Measurements from ENCODE around the gene CHD2. TPM values are rescaled to one million over a fixed set of nuclear protein-coding genes. Genes with fewer than 3 reads are reported as not detected.

CHD2 gene
- total RNA-seq, 1 donor from 2014 or later: 63.8 TPM

GRCh38 chr15:93066224-93066681 is 166.1 kb downstream of the CHD2 start:
- no peak for DNase-seq (ENCODE audit: low read depth, low spot score)

DNA sequence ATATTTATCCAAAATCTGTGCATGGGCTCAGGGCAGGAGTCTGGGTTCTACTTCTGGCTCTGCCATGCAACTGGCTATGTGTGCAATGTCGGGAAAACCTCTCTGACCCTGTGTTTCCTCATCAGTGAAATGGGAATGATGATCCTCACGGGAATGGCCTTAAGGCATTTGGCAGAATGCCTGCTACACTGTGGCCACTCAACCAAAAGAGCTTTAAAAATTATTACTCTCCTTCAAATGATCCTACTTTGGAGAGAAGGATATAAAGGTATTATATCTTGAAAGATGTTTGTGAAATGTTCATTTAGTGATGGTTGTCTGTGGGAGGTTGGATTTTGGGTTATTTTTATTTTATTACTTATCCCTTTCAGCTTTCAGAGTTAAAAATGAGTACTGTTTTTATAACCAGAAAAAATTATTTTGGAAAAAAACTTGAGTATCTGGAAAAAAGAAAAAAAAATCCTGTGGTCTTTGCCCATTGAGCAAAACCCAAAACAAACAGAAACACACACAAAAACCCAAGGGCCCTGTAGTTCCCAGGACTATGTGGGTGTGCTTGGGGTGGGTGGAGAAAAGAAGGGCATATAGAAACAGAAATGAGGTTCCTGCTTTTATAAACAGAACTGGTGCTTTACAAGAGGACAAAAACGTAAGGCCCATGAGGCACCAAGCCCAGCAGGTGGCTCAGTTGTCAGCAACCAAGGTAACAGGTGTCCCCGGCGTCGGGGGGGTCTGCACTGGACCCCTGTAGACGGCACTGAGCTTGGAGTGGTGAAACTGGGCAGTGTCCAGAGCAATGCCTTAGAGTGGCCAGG is 166.9 kb downstream of the CHD2 start:
- no peak for DNase-seq (ENCODE audit: low read depth, low spot score)

DNA sequence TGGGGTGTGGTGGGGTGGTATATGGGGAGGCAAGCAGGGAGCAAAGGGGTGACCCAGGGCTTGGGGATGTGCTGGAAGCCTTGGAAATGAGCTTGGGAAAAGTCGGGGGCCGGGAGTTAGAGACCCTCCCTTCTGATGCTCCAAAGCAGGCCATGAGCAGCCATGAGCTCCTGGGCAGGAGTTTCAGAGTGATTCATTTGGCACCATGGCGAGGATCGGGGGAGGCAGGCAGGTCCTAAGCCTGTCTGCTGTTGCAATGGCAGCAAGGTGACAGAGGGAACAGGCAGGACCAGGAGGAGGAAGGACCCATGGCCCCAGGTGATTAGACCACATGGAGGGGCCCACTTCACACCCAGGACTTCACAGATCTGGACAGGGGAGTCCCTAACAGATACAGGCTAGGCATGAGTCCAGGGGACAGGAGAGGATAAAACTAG is 167.5 kb downstream of the CHD2 start:
- DNase-seq (ENCODE audit: low read depth, low spot score): no peak

DNA sequence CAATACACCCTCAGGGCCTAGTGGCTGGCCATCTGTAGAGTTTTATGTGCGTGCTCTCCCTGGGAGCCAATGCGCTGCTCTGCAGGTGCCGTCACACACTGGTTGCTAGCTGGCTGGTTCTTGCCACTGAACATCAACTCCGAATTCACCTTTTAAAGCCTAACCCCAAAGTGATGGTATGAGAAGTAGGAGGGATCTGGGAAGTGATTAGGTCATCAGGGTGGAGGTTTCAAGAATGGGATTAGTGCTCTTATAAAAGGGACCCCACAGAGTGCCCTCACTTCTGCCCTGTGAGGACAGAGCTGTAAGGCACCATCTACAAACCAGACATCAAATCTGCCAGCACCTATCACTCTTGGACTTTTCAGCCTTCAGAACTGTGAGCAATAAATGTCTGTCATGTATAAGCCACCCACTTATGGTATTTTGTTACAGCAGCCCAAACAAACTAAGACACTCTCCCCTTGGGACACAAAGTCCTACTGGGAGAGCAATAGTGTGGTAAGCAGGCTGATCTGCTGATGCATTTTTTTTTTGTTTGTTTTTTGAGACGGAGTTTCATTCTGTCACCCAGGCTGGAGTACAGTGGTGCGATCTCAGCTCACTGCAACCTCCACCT is 168.6 kb downstream of the CHD2 start:
- no peak for DNase-seq (ENCODE audit: low read depth, low spot score)

- DNase-seq (ENCODE audit: low read depth, low spot score): no peak
Observed at GRCh38 chr15:93070132-93070531, 170.0 kb downstream of the CHD2 start.

- no peak for DNase-seq (ENCODE audit: low read depth, low spot score)
Observed at GRCh38 chr15:93070551-93071296, 170.6 kb downstream of the CHD2 start.

DNA sequence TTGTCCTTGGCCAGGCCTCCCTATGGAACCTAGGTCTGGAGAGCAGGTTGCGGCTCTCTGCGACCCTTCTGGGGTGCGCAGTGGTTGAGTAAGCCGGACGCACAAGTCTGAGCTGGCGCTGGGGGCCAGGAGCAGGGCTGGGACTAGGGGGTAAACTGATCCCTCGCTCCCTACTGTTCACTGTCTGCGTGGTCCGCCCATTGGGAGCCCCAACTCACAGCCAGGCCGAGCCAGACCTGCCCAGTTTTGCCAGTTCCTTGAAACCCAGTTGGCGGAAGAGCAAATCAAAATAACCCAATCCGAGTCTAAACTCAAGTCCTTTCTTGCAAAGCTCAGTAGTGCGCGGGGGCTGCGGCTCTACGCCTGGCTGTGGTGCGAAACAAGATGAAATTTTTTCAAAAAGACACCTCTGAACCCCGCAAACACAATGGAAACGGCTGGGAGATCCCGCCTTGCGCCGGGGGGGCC is 171.4 kb downstream of the CHD2 start:
- DNase-seq (ENCODE audit: low read depth, low spot score): no peak

DNA sequence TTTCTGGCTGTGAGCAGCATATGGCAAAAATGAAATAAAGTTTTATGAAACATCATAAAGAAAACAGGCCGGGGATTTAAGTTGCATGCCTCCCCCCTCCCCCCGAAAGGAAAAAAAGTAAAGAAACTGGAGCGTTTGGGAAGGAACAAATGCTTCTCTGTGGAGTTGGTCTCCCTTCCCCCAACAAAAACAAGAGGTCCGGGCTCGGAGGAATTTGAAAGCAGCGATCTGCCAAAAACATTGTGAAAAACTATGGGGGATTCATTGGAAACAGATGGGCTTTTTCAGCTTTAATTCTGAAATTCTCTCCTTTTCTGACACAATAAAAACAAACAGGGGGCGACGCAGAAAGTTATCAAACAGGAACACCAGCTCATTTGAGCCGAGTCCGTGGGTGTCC is 171.9 kb downstream of the CHD2 start:
- DNase-seq (ENCODE audit: low read depth, low spot score): no peak

DNA sequence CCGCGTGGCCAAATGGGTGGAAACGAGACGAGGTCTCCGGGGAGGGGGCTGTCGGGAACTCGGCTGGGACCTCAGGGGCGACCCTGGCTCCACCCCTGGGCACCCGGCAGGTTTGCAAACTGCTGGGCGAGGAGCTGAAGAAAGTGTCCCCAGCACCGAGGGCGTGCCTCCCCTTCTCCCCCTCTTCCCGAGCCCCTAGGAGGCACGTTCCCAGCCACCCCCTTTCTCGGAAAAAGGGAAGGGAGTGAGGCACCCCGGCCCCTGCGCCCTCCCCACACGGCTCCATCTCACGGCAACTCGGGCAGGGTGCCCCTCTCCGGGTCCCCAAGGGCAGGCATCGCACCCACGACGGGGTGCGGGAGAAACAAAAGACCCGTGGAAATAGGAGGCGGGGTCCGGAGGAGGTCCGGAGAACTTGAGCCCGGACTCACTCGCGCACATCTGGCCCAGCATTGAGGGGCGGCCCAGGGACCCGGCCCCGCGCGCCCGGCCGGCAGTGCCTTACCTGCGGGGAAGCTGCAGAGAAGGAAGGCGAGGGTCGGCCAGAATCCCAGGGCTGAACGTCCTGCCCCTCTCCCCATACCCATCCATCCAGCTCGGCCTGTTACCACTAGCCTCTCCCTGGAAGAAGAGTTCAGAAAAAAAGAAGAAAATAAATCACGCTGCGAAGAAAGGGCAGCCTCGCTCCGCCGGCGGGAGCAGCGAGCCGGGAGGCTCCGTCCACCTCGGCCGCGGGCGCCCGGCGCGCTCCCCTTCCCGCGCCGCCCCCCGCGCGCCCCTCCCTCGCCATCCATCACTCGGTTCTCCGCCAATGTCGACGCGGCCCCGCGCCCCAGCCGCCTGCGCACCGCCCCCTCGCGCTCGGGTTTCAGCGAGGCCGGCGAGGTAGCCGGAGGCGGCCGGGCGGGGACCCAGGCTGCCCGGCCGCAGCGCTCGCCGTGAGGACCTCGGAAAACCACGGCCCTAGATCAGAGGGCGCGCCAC is 172.6 kb downstream of the CHD2 start:
- DNase-seq (ENCODE audit: low read depth, low spot score): no peak

GRCh38 chr15:93073465-93073952 is 173.4 kb downstream of the CHD2 start:
- DNase-seq (ENCODE audit: low read depth, low spot score): no peak

- DNase-seq (ENCODE audit: low read depth, low spot score): no peak
Observed at GRCh38 chr15:93074599-93074998, 174.5 kb downstream of the CHD2 start.

- no peak for DNase-seq (ENCODE audit: low read depth, low spot score)
Observed at GRCh38 chr15:93076217-93076616, 176.1 kb downstream of the CHD2 start.

DNA sequence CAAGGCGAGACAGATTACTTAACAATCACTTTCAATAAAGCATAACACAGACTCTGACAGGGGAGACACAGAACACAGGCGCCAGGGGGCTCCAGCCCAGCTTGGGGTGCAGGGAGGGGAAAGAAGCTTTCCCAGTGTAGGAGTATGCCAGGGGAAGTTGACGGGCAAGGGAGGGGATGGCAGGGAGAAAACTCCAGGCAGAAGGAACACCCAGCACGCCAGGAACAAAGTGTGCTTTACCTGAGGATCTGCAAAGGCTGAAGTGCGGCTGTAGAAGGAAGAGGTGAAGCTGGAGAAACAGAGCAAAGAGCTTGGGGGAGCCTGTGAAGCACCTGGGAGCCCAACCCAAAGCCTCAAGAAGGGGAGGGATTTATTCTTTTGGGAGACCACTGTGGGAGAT is 176.8 kb downstream of the CHD2 start:
- DNase-seq (ENCODE audit: low read depth, low spot score): no peak

Other genes with a start within 250 kb of the CHD2 start
- 0.25 and 0.73 TPM in 2 replicates for gene FAM174B, start 244.5 kb upstream of the CHD2 start, total RNA-seq
- gene RGMA, start 188.9 kb downstream of the CHD2 start, total RNA-seq: not detected in 2 replicates

Measured in pulmonary artery endothelial cell (primary cell).